Endodermal cell (in vitro differentiated cells): ENCODE data around the gene NOTCH2. TPM values are rescaled to one million over a fixed set of nuclear protein-coding genes. Genes with fewer than 3 reads are reported as not detected.
A peak's percentile ranks its signal among the peaks of the same experiment; 100 is the strongest.

Experiments
- DNase-seq: peaks from one replicate; pipeline ENCODE4 v3.0.0-alpha.2; 2017
- H3K27ac ChIP-seq: 2 replicates; pipeline ENCODE4 v1.5.1; 2013; ENCODE audit warnings: mild to moderate bottlenecking, low read depth, low read length, moderate library complexity
- H3K27me3 ChIP-seq: 2 replicates; pipeline ENCODE4 v1.6.1; 2013; ENCODE audit warnings: mild to moderate bottlenecking, low read length, moderate library complexity; ENCODE audit not compliant: insufficient read depth, control insufficient read depth, poor library complexity, severe bottlenecking
- H3K36me3 ChIP-seq: 2 replicates; pipeline ENCODE4 v1.7.0; 2013; ENCODE audit warnings: mild to moderate bottlenecking, low read length, moderate library complexity; ENCODE audit not compliant: control insufficient read depth, insufficient read depth
- H3K4me1 ChIP-seq: one replicate; pipeline ENCODE4 v1.7.0; 2013; ENCODE audit warnings: low read length; ENCODE audit not compliant: control insufficient read depth, insufficient read depth
- H3K4me3 ChIP-seq: 2 replicates; pipeline ENCODE4 v1.5.1; 2013; ENCODE audit warnings: mild to moderate bottlenecking, low read length, moderate library complexity
- H3K9ac ChIP-seq: 2 replicates; pipeline ENCODE4 v1.6.1; 2013; ENCODE audit warnings: mild to moderate bottlenecking, low read length, moderate library complexity; ENCODE audit not compliant: poor library complexity, severe bottlenecking; ENCODE audit errors: extremely low read depth
- H3K9me3 ChIP-seq: 2 replicates; pipeline ENCODE4 v1.6.1; 2013; ENCODE audit warnings: mild to moderate bottlenecking, low read length, moderate library complexity; ENCODE audit not compliant: control insufficient read depth
- H3K27ac Mint-ChIP-seq: 2 replicates; pipeline ENCODE4 v1.8.0; 2020; ENCODE audit warnings: mixed read lengths
- H3K27me3 Mint-ChIP-seq: 2 replicates; pipeline ENCODE4 v1.8.0; 2021; ENCODE audit warnings: mild to moderate bottlenecking, mixed read lengths; ENCODE audit not compliant: insufficient read depth
- H3K36me3 Mint-ChIP-seq: 2 replicates; pipeline ENCODE4 v1.8.0; 2020; ENCODE audit warnings: low read depth, mixed read lengths
- H3K4me1 Mint-ChIP-seq: 2 replicates; pipeline ENCODE4 v1.8.0; 2020; ENCODE audit warnings: mixed read lengths
- H3K4me3 Mint-ChIP-seq: 2 replicates; pipeline ENCODE4 v1.8.0; 2020; ENCODE audit warnings: mild to moderate bottlenecking, moderate library complexity, mixed read lengths
- H3K9me3 Mint-ChIP-seq: 2 replicates; pipeline ENCODE4 v1.8.0; 2020; ENCODE audit warnings: mild to moderate bottlenecking, mixed read lengths
- CTCF ChIP-seq: fragments of 200-600 bp; sonication (generic); conservative IDR thresholded peaks from 2 replicates; pipeline ENCODE4 v1.5.0; 2021; ENCODE audit warnings: antibody characterized with exemption, mild to moderate bottlenecking
- WGBS, 2 experiments: methylation state at CpG; one replicate each; pipeline versions ENCODE4 v1.1.5 to v1.1.7; 2013; ENCODE audit warnings: missing lambda C conversion rate in 2 of 2, mixed read lengths in 1 of 2; ENCODE audit not compliant: insufficient coverage in 1 of 2, insufficient read length in 1 of 2; 5-methylcytosine and 5-hydroxymethylcytosine counted together
- total RNA-seq, 2 donors: library from RNA; stranded (reverse); fragmentation: NEBNext Ultra II Directional in 1 of 2; extraction: Animal tissue kit (Norgen Biotek cat#: 25700) in 1 of 2; gene quantifications; 2 replicates in 1 of 2; 3 replicates in 1 of 2; pipeline ENCODE4 v1.2.1, GENCODE V29; 2021

NOTCH2 gene
- total RNA-seq, 2 donors from 2014 or later: 79.0 to 88.3 TPM

GRCh38 chr1:119896303-119896702, 173.2 kb downstream of the NOTCH2 start, which contains the start of gene ADAM30:
ADAM30 (minus strand) TSS chr1:119896515; CDS start chr1:119896336, 179 bp downstream.
- Mint-ChIP-seq H3K27me3 (peaks cover 2% of the 10 kb centered on the region), H3K4me3 (peak within 1 kb of the TSS; percentile 19), H3K9me3 (no peaks in the 10 kb centered on the region), H3K27ac (no peak within 1 kb of the TSS), H3K4me1 (no peaks in the 10 kb centered on the region), H3K36me3 (no peaks in the 10 kb centered on the region)
- peak; percentile 78 for TF ChIP-seq CTCF
- Histone ChIP-seq H3K36me3 (no peaks in the 10 kb centered on the region), H3K27ac (no peak within 1 kb of the TSS), H3K27me3 (peaks cover 5% of the 10 kb centered on the region), H3K4me3 (no peak within 1 kb of the TSS), H3K9me3 (no peaks in the 10 kb centered on the region), H3K4me1 (no peaks in the 10 kb centered on the region), H3K9ac (no peak within 1 kb of the TSS)
- peak; percentile 83 for DNase-seq
- WGBS, 2 experiments: 95% methylated on average over 24 of the region's 24 CpGs

GRCh38 chr1:119895102-119895501, 174.4 kb downstream of the NOTCH2 start:
- H3K27me3 Mint-ChIP-seq: peaks cover 2% of the 10 kb centered on the region
- Histone ChIP-seq H3K27me3 (peaks cover 5% of the 10 kb centered on the region), H3K27ac (no peak overlapping the region), H3K36me3 (no peaks in the 10 kb centered on the region), H3K4me3 (no peak overlapping the region), H3K9ac (no peak overlapping the region), H3K9me3 (no peaks in the 10 kb centered on the region), H3K4me1 (no peaks in the 10 kb centered on the region)
- H3K4me1 Mint-ChIP-seq: no peaks in the 10 kb centered on the region
- H3K27ac Mint-ChIP-seq: no peak overlapping the region
- DNase-seq: no peak
- no peak for TF ChIP-seq CTCF
- no peak overlapping the region for H3K4me3 Mint-ChIP-seq
- H3K9me3 Mint-ChIP-seq: no peaks in the 10 kb centered on the region
- 80 to 91% methylated on average over 1 to 4 of the region's 4 CpGs for WGBS, 2 experiments
- H3K36me3 Mint-ChIP-seq: no peaks in the 10 kb centered on the region

- no peak overlapping the region for H3K4me3 Mint-ChIP-seq
- H3K27ac Mint-ChIP-seq: no peak overlapping the region
- peaks cover 2% of the 10 kb centered on the region for H3K27me3 Mint-ChIP-seq
- DNase-seq: no peak
- H3K4me3 ChIP-seq: no peak overlapping the region
- H3K9ac ChIP-seq: no peak overlapping the region
- WGBS, 2 experiments: 88 to 93% methylated on average over 6 to 10 of the region's 10 CpGs
- no peaks in the 10 kb centered on the region for H3K36me3 ChIP-seq
- H3K4me1 Mint-ChIP-seq: no peaks in the 10 kb centered on the region
- H3K27me3 ChIP-seq: peaks cover under 1% of the 10 kb centered on the region
- no peaks in the 10 kb centered on the region for H3K4me1 ChIP-seq
- no peak overlapping the region for H3K27ac ChIP-seq
- H3K9me3 Mint-ChIP-seq: no peaks in the 10 kb centered on the region
- H3K36me3 Mint-ChIP-seq: no peaks in the 10 kb centered on the region
- peaks cover under 1% of the 10 kb centered on the region for H3K9me3 ChIP-seq
- no peak for TF ChIP-seq CTCF
Observed at GRCh38 chr1:119893827-119894700, 175.4 kb downstream of the NOTCH2 start.
